Measurements from ENCODE around the gene TEKT3.

TEKT3 gene

GRCh38 chr17:15290605-15291004 is 50.8 kb downstream of the TEKT3 start:
- no peak for DNase-seq

- no peak for DNase-seq
Observed at GRCh38 chr17:15289285-15290183, 51.9 kb downstream of the TEKT3 start.

GRCh38 chr17:15288859-15289258 is 52.5 kb downstream of the TEKT3 start:
- DNase-seq: no peak

GRCh38 chr17:15287538-15288267 is 53.7 kb downstream of the TEKT3 start:
- no peak for DNase-seq

DNA sequence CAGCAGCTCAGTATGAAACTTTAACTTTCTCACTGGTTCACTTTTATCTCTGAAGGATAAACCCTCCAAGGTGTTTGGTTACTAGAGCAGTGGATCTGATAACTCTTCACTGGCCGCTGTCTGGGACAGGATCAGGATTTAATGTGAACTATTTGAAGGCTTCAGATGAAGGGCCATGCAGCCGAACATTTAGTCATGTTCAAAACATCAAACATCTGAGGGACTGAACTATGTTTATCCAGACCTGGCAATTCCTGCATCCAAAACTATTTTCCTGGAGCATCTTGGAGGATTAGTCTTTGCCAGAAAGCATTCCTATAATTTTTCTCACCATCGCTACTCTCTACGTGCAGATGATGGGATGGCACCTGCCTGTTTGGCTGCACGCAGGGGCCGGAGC is 55.9 kb downstream of the TEKT3 start:
- DNase-seq: no peak

DNA sequence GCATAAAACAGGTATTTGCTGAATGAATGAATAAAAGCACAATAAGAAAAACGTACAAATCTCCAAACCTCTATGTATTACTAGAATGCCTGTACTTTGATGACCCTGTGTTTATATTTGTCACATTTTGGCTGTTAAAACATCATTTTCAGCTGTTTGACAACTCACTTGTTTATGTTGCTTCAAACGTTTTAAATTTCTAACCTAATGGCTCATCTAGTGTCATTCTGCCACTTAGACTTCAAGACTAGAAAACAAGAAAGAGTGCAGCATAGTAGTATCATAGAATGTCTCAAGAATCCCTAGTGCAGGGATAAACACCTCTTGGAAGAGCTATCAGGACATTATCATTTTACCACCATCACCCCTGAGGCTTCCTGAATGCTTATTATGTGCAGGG is 56.9 kb downstream of the TEKT3 start:
- no peak for DNase-seq

GRCh38 chr17:15284107-15284506 is 57.3 kb downstream of the TEKT3 start:
- DNase-seq: no peak

DNA sequence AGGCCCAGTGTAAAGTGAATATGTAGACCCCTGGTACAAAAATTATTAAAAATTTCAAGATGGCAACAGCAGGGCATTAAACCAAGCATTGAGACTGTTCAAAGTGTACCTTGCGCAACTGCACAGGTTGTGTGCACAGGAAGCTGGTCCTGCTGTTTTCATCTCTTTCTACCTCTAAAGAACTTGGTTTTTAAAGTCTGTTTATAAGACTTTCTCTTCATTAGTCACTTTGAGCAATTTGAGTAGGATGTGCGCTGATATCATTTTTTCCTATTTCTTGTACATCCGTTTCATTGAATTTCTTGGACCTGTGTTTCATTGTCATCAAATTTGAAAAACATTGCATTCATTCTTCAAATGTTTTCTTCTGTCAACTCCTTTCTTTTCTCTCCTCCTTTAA is 59.5 kb downstream of the TEKT3 start:
- DNase-seq: no peak

- DNase-seq: no peak
Observed at GRCh38 chr17:15278924-15279477, 62.4 kb downstream of the TEKT3 start.

DNA sequence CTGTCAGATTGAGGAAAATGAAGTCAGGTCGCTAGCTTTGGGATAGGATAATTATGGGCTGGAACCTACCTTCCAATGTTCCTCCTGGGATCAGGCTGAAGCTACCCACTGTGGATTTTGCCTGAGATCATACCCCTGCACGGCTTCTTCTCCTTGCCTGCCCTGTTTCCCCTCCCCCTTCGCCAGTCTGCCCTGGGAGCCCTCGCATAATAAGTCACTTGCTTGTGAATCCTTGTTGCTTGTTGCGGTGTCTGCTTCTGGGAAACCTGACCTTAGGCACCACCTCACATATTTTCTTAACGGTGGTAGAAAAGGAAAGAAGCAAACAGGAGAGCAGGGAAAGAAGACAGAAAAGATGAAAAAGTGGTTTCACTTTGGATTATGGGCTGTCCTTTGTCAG is 63.0 kb downstream of the TEKT3 start:
- no peak for DNase-seq

GRCh38 chr17:15274017-15274416 is 67.4 kb downstream of the TEKT3 start:
- no peak for DNase-seq

DNA sequence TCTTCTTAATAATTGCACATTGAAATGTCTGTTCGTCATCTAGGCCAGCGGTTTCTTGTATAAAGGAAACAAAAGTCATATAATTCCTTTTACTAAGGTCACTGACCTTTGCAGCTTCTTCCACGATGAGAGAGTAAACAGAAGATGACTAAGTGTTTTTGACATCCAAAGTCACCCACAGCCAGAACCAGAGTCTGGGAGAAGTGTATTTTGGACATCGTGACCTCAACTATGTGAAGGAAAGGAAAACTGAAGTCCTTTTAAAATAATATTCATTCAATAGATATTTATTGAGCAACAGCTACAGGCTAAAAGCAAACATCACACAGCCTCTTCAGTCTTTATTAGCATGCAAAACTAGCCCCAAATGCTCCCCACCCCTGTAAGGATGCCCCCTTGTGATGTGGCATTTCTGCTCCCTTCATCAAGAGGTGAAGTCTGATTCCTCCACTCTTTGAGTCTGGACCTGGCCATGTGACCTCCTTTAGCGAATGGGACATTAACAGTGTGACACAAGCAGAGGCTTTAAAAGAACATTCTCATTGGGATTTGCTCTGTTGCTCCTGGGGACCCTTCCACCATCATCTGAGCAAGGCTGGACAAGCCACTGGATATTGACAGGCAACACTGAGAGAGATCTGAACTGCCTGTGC is 68.1 kb downstream of the TEKT3 start:
- DNase-seq: no peak

- DNase-seq: no peak
Observed at GRCh38 chr17:15271741-15272140, 69.7 kb downstream of the TEKT3 start.

GRCh38 chr17:15270628-15271381 is 70.6 kb downstream of the TEKT3 start:
- DNase-seq: no peak

DNA sequence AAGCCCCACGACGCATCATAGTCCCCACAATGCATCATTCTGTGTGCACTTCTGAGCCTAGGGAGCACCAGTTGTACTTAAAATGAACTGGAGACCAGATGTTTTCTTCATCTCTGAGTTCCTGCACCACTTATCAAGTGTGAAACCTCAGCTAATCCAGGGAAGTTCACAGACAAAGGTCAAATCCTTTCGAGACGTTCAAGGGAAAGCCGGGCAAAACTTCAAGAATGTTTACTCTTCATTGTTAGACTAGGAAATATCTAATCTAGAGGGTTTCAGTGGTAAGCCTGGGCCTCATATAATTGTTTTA is 71.7 kb downstream of the TEKT3 start:
- no peak for DNase-seq

- no peak for DNase-seq
Observed at GRCh38 chr17:15269087-15269779, 72.2 kb downstream of the TEKT3 start.

- no peak for DNase-seq
Observed at GRCh38 chr17:15268461-15268860, 72.9 kb downstream of the TEKT3 start.

DNA sequence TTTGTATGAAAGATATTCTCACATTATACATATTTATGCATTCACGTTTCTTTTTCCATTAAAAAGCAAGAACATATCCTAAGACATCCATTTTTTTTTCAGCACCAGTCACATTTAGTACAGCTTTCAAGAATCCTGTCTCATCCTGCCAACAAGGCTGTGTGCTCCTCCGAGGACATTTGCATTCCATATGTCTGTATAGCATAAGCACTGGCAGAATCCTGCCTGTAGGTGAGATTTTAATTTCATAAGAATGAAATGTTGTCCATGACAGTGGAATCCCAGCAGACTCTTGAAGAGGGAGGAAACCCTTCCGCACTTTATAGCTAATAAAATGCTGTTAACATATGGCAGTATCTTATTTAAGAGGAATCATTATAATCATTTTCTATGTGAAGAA is 73.4 kb downstream of the TEKT3 start:
- no peak for DNase-seq

DNA sequence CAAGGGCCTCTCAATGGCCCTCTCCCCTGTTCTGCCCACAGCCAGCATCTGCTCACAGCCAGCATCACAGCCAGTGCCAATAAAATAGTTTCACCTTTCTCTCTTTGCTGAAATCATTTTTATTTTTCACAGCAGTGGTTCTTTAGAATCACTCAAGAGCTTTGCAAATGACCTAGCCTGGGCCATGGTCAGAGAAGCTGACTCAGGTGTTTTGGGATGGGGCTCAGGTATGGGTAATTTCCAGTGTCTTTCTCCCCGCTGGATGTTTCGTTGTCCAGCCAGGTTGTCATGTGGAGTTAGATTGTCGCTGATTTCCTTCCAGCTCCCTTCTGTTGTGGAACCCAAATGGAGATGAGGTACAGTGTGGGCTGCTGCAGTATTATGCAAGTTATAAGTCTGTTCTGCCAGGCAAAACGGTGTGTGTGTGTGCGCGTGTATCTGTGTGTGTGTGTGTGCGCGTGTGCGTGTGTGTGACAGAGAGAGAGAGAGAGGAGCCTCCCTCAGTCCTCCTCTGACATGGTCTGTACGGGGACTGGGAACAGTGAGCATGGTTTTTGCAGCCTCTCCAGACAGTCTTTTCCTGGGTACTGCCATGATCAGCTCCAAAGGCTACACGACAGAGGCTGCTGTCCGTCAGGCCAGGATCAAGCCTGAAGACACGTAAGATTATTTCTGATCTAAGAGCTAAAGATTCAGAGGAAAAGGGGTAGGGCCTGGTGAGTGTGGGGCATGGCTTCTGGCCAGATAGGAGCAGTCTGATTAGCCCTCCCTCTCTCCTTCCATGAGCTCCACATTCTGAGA is 74.9 kb downstream of the TEKT3 start:
- DNase-seq: no peak

DNA sequence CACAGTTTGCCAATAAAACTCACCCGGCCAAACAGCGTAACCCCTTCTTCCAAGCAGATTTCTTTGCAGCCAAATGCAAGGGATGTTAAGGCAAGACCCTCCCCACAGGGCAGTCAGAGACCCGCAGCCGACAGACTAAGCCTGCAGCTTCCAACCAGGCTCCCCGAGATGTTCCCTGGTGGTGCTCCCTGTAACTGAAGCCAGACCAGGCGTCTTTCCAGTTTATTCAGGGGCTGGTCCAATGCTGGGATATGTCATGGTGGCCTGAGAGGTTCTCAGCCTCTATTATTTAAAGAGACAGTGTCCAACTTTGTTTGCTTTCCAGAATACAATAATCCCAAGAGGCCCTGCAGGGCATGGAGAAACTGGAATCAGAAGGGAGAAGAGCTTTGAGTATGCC is 76.3 kb downstream of the TEKT3 start, which contains the start of gene PMP22:
Gene PMP22 (minus strand): TSS at position 196 of the 400 bp plus-strand sequence. CDS start 4,599 bp downstream, outside the sequence.
- no peak for DNase-seq

GRCh38 chr17:15264542-15264941 is 76.9 kb downstream of the TEKT3 start:
- no peak for DNase-seq

All from NCI-H1417 treated with DMSO at 0.1 percent for 48 hours (cell line).